HG02588 (cell line): ENCODE data around the gene KLC1.

ENCODE experiments used
- ATAC-seq: cut with Tn5 transposase; IDR thresholded peaks from one replicate; pipeline ENCODE4 v1.9.1; 2021; ENCODE audit warnings: mild to moderate bottlenecking, moderate library complexity; ENCODE audit not compliant: unreplicated experiment

Gene KLC1

DNA sequence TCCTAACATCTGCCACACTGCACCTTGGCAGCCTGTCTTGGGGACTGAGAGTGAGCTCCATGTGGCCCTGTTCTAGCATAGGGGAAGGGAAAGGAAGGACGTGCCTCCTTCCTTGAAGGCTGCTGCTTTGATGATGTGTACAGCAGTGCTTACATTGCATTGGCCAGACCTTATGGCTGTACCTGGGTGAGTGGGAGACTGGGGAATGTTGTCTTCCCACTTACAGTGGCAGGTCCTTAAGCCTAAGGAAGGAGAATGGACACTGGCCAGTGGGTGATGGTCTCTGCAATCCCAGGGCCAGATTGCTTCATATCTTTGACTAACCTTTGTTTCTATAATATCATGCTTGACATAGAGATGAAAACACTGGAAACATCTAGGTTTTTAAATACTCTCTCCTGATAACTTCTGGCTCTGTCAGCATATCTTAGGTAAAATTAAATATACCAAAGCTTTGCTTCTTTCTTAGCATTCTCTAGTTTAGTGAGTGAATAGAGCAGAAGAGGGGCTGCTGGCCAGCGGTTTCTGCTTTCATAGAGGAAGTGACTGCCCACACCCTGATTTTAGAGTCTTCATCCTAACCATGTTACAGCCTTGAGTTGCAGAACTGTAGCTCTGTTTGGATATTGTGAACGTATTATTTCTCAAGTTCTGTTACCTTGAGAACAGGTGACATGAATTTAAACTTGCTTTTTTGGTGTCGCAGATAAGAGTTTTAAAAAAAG lies 27.2 kb downstream of the KLC1 start:
- ATAC-seq, result no peak

DNA sequence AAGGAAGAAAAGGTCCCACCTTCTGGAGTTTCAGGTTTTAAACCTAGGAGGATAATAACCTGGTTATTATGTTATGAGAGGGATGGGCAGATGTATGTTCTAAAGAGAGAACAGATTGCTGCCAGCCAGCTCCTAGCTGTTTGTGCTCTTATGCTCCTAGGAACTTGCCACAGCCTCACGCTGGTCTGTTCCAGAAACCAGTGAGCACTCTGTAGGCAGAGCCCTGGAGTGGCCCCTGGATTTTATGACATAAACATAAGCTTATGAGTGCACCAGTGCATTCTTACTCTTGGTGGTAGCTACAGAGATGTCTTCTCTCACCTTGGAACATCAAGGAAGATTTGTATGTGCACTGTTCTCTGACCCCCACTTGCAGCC lies 27.7 kb downstream of the KLC1 start:
- no peak for ATAC-seq

DNA sequence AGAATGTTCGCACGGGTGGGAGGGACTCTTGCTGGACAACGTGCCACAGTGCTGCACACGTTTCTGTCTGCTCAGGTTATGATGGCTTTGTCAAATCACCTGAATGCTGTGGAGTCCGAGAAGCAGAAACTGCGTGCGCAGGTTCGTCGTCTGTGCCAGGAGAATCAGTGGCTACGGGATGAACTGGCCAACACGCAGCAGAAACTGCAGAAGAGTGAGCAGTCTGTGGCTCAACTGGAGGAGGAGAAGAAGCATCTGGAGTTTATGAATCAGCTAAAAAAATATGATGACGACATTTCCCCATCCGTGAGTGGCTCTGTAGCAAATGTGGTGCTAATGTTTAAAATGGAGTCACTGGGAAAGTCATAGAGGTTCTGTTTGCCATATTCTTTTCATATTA lies 28.5 kb downstream of the KLC1 start:
- no peak for ATAC-seq

DNA sequence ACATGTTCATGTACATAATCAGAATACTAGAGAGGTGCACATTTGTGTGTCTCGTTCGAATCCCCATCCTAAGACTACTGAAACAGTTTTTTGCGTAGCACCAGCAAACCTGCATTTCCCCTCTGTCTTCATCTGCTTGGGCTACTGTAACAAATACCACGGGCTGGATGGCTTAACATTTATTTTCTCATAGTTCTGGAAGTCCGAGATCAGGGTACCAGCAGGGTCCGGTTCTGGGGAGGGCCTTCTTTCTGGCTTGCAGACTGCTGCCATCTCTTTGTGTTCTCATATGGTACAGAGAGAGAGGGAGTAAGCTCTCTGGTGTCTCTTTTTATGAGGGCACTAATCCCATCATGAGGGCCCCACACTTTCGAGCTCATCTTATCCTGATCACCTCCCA lies 30.6 kb downstream of the KLC1 start:
- ATAC-seq, result no peak

DNA sequence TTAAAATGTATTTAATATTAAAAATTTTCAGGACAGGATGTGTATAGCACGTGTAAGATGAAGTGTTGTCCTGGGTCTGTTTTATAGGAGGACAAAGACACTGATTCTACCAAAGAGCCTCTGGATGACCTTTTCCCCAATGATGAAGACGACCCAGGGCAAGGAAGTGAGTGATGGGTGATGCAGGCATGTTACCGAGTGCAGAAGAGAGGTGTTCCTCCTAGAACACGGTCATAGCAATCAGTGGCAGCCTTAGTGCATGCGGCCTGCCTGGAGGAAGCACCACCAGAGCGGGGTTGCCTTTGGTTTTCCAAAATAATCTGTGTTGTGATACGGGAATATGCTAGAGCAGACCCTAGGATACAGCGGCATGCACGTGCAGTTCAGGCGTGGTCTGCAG lies 33.0 kb downstream of the KLC1 start:
- no peak for ATAC-seq

GRCh38 chr14:103662591-103662990 lies 33.6 kb downstream of the KLC1 start:
- no peak for ATAC-seq

DNA sequence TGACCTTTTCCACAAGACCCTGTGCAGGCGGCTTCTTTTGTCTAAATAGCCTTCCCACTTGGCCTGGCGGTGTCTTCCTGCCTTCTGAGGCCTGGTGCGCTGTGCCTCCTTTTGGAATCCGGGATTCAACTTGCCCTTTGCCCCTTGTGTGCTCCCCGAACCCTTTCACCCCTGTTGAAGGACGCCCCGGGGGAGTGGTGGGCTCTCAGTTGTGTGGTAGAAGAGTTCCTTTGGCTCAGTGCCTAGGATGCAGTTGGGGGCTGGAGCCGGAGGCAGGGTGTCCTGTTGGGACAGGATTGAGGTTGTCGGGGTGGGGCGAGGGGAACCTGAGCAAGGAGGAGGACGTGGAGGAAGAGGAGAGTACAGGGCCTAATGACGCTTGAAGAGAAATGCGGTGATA lies 34.5 kb downstream of the KLC1 start:
- ATAC-seq, result no peak

- no peak for ATAC-seq
Measured at GRCh38 chr14:103667671-103668070, 38.7 kb downstream of the KLC1 start.

- ATAC-seq, result no peak
Measured at GRCh38 chr14:103668117-103668516, 39.1 kb downstream of the KLC1 start.

DNA sequence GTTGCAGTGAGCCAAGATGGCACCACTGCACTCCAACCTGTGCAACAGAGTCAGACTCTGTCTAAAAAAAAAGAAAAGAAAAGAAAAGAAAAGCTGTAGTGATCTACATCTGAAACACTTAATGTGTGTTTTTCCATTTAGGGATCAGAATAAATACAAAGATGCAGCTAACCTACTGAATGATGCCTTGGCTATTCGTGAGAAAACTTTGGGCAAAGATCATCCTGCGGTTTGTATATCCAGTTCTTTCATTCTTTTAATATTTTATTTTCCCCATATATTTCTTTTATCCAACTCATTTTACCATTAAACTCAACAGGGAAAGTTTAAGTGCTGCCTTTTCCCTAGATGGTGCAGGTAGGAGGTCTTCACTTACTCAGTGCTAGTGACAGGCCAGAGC lies 40.4 kb downstream of the KLC1 start:
- ATAC-seq, result no peak

- ATAC-seq, result no peak
Measured at GRCh38 chr14:103671911-103672310, 42.9 kb downstream of the KLC1 start.

- ATAC-seq, result no peak
Measured at GRCh38 chr14:103675957-103676356, 46.9 kb downstream of the KLC1 start.

GRCh38 chr14:103676881-103677675 lies 48.1 kb downstream of the KLC1 start:
- ATAC-seq, result no peak

DNA sequence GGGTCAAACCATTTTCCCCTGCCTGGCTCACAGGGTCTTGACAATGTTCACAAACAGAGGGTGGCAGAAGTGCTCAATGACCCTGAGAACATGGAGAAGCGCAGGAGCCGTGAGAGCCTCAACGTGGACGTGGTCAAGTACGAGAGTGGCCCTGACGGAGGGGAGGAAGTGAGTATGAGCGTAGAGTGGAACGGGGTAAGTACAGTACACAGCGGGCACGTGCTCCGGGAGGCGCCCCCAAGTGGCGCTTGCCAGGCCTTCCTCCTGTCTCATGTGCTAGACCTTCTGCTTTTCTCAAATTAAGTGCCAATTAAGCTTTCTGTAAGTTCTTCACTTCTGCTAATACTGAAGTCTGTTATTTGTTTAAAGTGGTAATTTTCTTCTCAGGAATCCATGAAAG lies 50.3 kb downstream of the KLC1 start:
- ATAC-seq, result no peak

- ATAC-seq, result no peak
Measured at GRCh38 chr14:103680491-103681231, 51.6 kb downstream of the KLC1 start.

DNA sequence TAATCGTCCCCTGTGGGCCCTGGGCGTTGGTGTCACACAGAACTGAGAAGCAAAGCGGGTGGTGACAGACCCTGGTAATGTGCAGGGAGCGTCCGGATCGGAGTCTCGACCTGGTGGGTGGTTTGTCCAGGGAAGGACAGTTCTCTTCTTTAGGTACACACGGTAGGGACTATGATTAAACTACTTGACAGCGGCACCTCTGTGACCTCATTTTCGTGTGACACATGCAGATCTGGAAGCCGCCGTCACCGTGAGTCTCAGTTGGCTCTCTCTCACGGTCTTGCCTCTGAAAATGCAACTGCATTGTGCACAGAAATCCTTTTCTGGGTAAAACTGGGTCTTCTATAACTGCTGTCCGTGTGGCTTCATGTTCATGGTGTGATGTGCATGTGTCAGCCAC lies 54.1 kb downstream of the KLC1 start:
- ATAC-seq, result no peak

DNA sequence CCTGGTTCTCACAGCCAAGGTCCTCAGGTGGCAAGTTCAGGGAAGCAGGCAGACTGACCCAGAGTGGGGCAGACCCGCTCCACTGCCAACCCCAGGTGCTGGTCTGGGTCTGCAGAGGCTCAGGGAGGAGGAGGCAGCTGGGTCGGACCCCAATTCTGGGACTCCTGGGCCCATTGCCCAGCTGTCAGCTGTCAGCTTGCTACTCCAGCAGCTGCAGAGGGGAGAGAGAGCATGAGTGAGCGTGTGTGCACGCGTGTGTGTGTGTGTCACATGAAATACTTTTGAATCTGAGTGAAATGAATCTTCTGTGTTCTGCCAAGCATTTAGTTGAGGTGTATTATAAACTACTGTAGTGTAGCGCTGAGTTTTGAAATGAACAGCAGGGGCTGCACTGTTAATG lies 55.5 kb downstream of the KLC1 start:
- no peak for ATAC-seq

GRCh38 chr14:103684871-103685270 lies 55.9 kb downstream of the KLC1 start:
- no peak for ATAC-seq

- ATAC-seq, result no peak
Measured at GRCh38 chr14:103685276-103686211, 56.5 kb downstream of the KLC1 start.

DNA sequence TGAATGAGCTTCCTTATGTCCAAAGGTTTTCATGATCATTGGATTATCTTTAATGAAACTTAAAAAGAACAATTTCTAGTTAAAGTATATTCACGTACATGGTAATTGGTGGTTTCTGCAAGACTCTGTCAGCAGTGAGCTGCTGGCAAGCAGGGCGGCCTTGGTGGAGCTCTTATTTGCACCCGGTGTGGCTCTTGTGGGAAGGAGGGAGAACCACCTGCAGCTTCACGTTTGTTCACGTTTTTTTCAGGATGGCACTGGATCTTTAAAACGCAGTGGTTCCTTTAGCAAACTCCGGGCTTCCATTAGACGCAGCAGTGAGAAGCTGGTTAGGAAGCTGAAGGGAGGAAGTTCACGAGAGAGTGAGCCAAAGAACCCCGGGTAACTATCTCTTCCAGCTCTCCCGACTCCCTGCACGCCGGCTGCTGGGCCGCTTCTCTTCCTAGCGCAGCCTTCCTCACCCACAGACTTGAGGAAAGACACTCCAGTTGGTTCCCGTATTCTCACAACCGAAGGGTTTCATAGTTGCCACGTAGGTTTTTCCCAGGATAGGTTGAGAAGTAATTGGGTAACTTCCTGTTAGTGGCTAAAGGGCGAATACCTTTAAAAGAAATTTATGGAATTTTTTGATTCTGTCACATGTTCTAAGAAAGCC lies 57.9 kb downstream of the KLC1 start:
- no peak for ATAC-seq
